ENCODE measurements around the gene METTL3.

DNA sequence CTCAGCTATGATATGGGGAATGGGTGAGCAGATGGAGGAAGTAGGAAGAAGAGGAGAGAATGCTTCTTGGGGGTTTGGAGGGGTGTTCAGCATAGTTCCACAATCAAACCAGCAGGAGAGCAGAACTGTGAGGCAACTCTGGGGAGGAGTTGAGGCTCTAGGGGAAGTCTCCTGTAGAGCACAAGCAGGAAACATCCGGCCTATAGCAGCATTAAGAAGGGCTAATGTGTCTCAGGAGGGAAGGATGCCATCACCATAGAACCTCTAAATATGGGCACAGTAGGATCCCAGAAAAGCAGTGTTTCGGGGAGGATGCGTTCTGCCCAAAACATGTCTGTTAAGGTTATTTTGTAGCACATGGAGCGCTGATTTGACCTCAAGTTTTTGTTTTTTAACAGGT is 23.4 kb upstream of the METTL3 start:
- TF ChIP-seq POLR2A (IDR thresholded peaks at IDR 0.05) = no peak
- TF ChIP-seq POLR2AphosphoS5 (IDR thresholded peaks at IDR 0.05) = no peak
